Fibroblast of lung (primary cell): ENCODE measurements around the gene POU2F1. TPM values are rescaled to one million over a fixed set of nuclear protein-coding genes. Genes with fewer than 3 reads are reported as not detected.

Experiments
- DNase-seq, 2 donors: peaks; one replicate each; pipeline versions ENCODE4 v3.0.0 to v3.0.0-alpha.2; 2010; ENCODE audit warnings: low read depth in 2 of 2
- H2AFZ ChIP-seq: 2 replicates; pipeline ENCODE4 v1.5.1; 2012; ENCODE audit warnings: low read length, control low read depth, inconsistent platforms
- H3K27ac ChIP-seq: 2 replicates; pipeline ENCODE4 v1.5.1; 2011; ENCODE audit warnings: low read length, control low read depth; ENCODE audit not compliant: insufficient read depth
- H3K27me3 ChIP-seq: 2 replicates; pipeline ENCODE4 v1.5.1; 2011; ENCODE audit warnings: mild to moderate bottlenecking, low read length; ENCODE audit not compliant: control insufficient read depth, insufficient read depth
- H3K36me3 ChIP-seq: 2 replicates; pipeline ENCODE4 v1.5.1; 2011; ENCODE audit warnings: low read length; ENCODE audit not compliant: control insufficient read depth, insufficient read depth
- H3K4me1 ChIP-seq: 2 replicates; pipeline ENCODE4 v1.5.1; 2011; ENCODE audit warnings: low read length; ENCODE audit not compliant: control insufficient read depth, insufficient read depth; ENCODE audit errors: extremely low read depth
- H3K4me2 ChIP-seq: 2 replicates; pipeline ENCODE4 v1.5.1; 2011; ENCODE audit warnings: low read length, control low read depth; ENCODE audit not compliant: insufficient read depth; ENCODE audit errors: extremely low read depth
- H3K4me3 ChIP-seq, 4 experiments: fragments of 200-600 bp in 1 of 4; sonication (generic) in 1 of 4; replicated peaks in 1 of 4; 2 replicates each; pipeline ENCODE4 v1.5.1; 2011 to 2016; ENCODE audit warnings: low read length in 4 of 4, low read depth in 3 of 4, mild to moderate bottlenecking in 3 of 4, control low read depth in 2 of 4, inconsistent platforms in 1 of 4, mixed read lengths in 1 of 4; ENCODE audit not compliant: insufficient read depth in 1 of 4; ENCODE audit errors: control extremely low read depth in 1 of 4
- H3K79me2 ChIP-seq: 2 replicates; pipeline ENCODE4 v1.5.1; 2012; ENCODE audit warnings: mild to moderate bottlenecking, low read length, inconsistent platforms; ENCODE audit not compliant: control insufficient read depth, insufficient read depth
- H3K9ac ChIP-seq: 2 replicates; pipeline ENCODE4 v1.5.1; 2011; ENCODE audit warnings: mild to moderate bottlenecking, low read length, control low read depth; ENCODE audit not compliant: insufficient read depth
- H3K9me3 ChIP-seq: 2 replicates; pipeline ENCODE4 v1.5.1; 2012; ENCODE audit warnings: low read depth, low read length; ENCODE audit not compliant: control insufficient read depth, insufficient read depth
- H4K20me1 ChIP-seq: 2 replicates; pipeline ENCODE4 v1.5.1; 2011; ENCODE audit warnings: low read length; ENCODE audit not compliant: control insufficient read depth, insufficient read depth; ENCODE audit errors: extremely low read depth
- CTCF ChIP-seq, 2 donors: IDR thresholded peaks in 1 of 2; conservative IDR thresholded peaks in 1 of 2; 1 replicate in 1 of 2; 2 replicates in 1 of 2; pipeline ENCODE4 v1.5.1; 2011 to 2012; ENCODE audit warnings: low read length in 2 of 2, control low read depth in 1 of 2, inconsistent platforms in 1 of 2, low read depth in 1 of 2, mild to moderate bottlenecking in 1 of 2
- EZH2 ChIP-seq: IDR thresholded peaks from 2 replicates; pipeline ENCODE4 v1.5.1; 2012; ENCODE audit warnings: low read length, control low read depth, mild to moderate bottlenecking; ENCODE audit errors: missing control alignments
- polyA plus RNA-seq, 2 donors: library from polyadenylated mRNA; depleted of rRNA in 1 of 2; stranded (reverse) in 1 of 2; unstranded in 1 of 2; fragments of >200 nt; gene quantifications; 2 replicates each; pipeline ENCODE4 v1.2.1, GENCODE V29; 2011 to 2012; ENCODE audit warnings: missing spikeins in 1 of 2
- total RNA-seq: library from RNA; depleted of rRNA; stranded (reverse); fragments of >200 nt; gene quantifications from 2 replicates; pipeline ENCODE4 v1.2.1, GENCODE V29; 2014

Gene POU2F1
- total and polyA plus RNA-seq, 2 donors (not counting 1 experiment from before 2014, with no cell fraction given), result 3.5 to 4.3 TPM

GRCh38 chr1:167266965-167267364 lies 46.3 kb downstream of the POU2F1 start:
- Histone ChIP-seq H3K4me3 (no peak overlapping the region), H3K9ac (no peak overlapping the region), H2AFZ (no peak overlapping the region), H3K4me1 (no peaks in the 10 kb centered on the region), H3K36me3 (no peaks in the 10 kb centered on the region), H3K27me3 (no peaks in the 10 kb centered on the region), H3K9me3 (no peaks in the 10 kb centered on the region), H3K27ac (no peak overlapping the region), H3K79me2 (no peaks in the 10 kb centered on the region), H4K20me1 (no peaks in the 10 kb centered on the region), H3K4me2 (no peak overlapping the region)
- DNase-seq, result no peak
- TF ChIP-seq EZH2 (no peak), CTCF (conservative IDR thresholded peaks at IDR 0.05 in 1 of 2, IDR thresholded peaks at IDR 0.05 in 1 of 2; ENCODE audit: low read depth in 1 of 2, low read length in 2 of 2) (no peak)

GRCh38 chr1:167268347-167268787 lies 47.7 kb downstream of the POU2F1 start:
- H3K9ac ChIP-seq, result no peak overlapping the region
- H3K36me3 ChIP-seq, result no peaks in the 10 kb centered on the region
- no peak for DNase-seq
- H2AFZ ChIP-seq, result no peak overlapping the region
- H3K4me2 ChIP-seq, result no peak overlapping the region
- H3K27me3 ChIP-seq, result no peaks in the 10 kb centered on the region
- no peaks in the 10 kb centered on the region for H4K20me1 ChIP-seq
- H3K4me3 ChIP-seq, result no peak overlapping the region
- no peaks in the 10 kb centered on the region for H3K4me1 ChIP-seq
- H3K27ac ChIP-seq, result no peak overlapping the region
- TF ChIP-seq CTCF (conservative IDR thresholded peaks at IDR 0.05 in 1 of 2, IDR thresholded peaks at IDR 0.05 in 1 of 2; ENCODE audit: low read depth in 1 of 2, low read length in 2 of 2) (no peak), EZH2 (no peak)
- no peaks in the 10 kb centered on the region for H3K9me3 ChIP-seq
- no peaks in the 10 kb centered on the region for H3K79me2 ChIP-seq

- Histone ChIP-seq H3K79me2 (no peaks in the 10 kb centered on the region), H3K9ac (no peak overlapping the region), H3K4me2 (no peak overlapping the region), H3K27me3 (no peaks in the 10 kb centered on the region), H3K36me3 (no peaks in the 10 kb centered on the region), H4K20me1 (no peaks in the 10 kb centered on the region), H3K4me1 (no peaks in the 10 kb centered on the region), H3K4me3 (no peak overlapping the region), H2AFZ (no peak overlapping the region), H3K9me3 (no peaks in the 10 kb centered on the region), H3K27ac (no peak overlapping the region)
- DNase-seq, result no peak
- no peak for TF ChIP-seq CTCF (conservative IDR thresholded peaks at IDR 0.05 in 1 of 2, IDR thresholded peaks at IDR 0.05 in 1 of 2; ENCODE audit: low read depth in 1 of 2, low read length in 2 of 2)
- TF ChIP-seq EZH2, result no peak
Observed at GRCh38 chr1:167270349-167271092, 49.8 kb downstream of the POU2F1 start.
